Memory B cell (primary cell): ENCODE data around the gene GABRG3.

Experiments
- ATAC-seq: fragments of 150-1000 bp; cut with Tn5 transposase; 2 replicates; pipeline ENCODE4 v1.10.0; 2021; ENCODE audit warnings: low read depth, mild to moderate bottlenecking, moderate library complexity
- DNase-seq, 2 donors: peaks; one replicate each; pipeline ENCODE4 v3.0.0; 2022; ENCODE audit warnings: low spot score in 2 of 2
- H3K27ac Mint-ChIP-seq: one replicate; pipeline ENCODE4 v1.8.0; 2022; ENCODE audit warnings: mild to moderate bottlenecking, moderate library complexity, mixed read lengths
- H3K27me3 Mint-ChIP-seq: one replicate; pipeline ENCODE4 v1.8.0; 2022; ENCODE audit warnings: mixed read lengths
- H3K36me3 Mint-ChIP-seq: one replicate; pipeline ENCODE4 v1.8.0; 2022; ENCODE audit warnings: mild to moderate bottlenecking, mixed read lengths
- H3K4me1 Mint-ChIP-seq: one replicate; pipeline ENCODE4 v1.8.0; 2022; ENCODE audit warnings: mixed read lengths
- H3K4me3 Mint-ChIP-seq: one replicate; pipeline ENCODE4 v1.8.0; 2022; ENCODE audit warnings: mild to moderate bottlenecking, moderate library complexity, mixed read lengths
- H3K9me3 Mint-ChIP-seq: one replicate; pipeline ENCODE4 v1.8.0; 2022; ENCODE audit warnings: mixed read lengths

Gene GABRG3

GRCh38 chr15:26970712-26971210 is at the start of gene GABRG3:
Gene GABRG3, plus strand, starts transcription at chr15:26971181.
- H3K36me3 Mint-ChIP-seq: no peaks in the 10 kb centered on the region
- H3K4me1 Mint-ChIP-seq: no peaks in the 10 kb centered on the region

GRCh38 chr15:26921433-26921832 is 49.5 kb upstream of the GABRG3 start:
- Mint-ChIP-seq H3K36me3 (no peaks in the 10 kb centered on the region), H3K27ac (no peak overlapping the region), H3K9me3 (peaks cover 3% of the 10 kb centered on the region), H3K4me3 (no peak overlapping the region), H3K4me1 (no peaks in the 10 kb centered on the region), H3K27me3 (no peaks in the 10 kb centered on the region)
- no peak for DNase-seq
- ATAC-seq: no peak

More at GRCh38 chr15:26970712-26971210, at the start of gene GABRG3:
- ATAC-seq (no peak), DNase-seq (no peak)
- no peak within 1 kb of the TSS for H3K4me3 Mint-ChIP-seq
- H3K27ac Mint-ChIP-seq: no peak within 1 kb of the TSS
- H3K9me3 Mint-ChIP-seq: peaks cover 2% of the 10 kb centered on the region
- peaks cover 1% of the 10 kb centered on the region for H3K27me3 Mint-ChIP-seq

GRCh38 chr15:26926081-26926480 is 44.9 kb upstream of the GABRG3 start:
- DNase-seq: no peak

DNA sequence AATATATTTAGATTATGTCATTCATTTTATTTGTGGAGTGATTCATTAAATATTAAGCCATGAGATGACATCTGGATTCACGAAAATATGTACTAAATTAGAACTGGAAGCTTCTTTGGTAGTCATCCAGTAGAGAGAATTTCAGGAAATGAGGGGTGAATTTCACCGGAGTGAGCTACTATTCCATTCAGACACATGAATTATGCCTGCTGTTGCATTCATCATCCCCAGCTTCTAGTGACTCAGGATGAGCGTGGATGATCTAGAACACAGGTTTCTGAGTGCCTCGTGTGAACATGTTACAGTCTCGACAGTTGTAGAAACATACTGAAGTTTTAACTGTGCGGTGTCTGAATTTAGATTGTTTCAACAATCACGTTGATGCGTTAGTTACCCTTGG is 42.9 kb upstream of the GABRG3 start:
- Mint-ChIP-seq H3K4me3 (no peak overlapping the region), H3K27ac (no peak overlapping the region)

More at GRCh38 chr15:26926081-26926480, 44.9 kb upstream of the GABRG3 start:
- Mint-ChIP-seq H3K27me3 (no peaks in the 10 kb centered on the region), H3K36me3 (no peaks in the 10 kb centered on the region), H3K4me3 (no peak overlapping the region), H3K9me3 (peaks cover 3% of the 10 kb centered on the region), H3K4me1 (no peaks in the 10 kb centered on the region), H3K27ac (no peak overlapping the region)
- ATAC-seq: no peak

GRCh38 chr15:26929588-26929987 is 41.4 kb upstream of the GABRG3 start:
- no peak overlapping the region for H3K4me3 Mint-ChIP-seq
- no peak for DNase-seq
- H3K27ac Mint-ChIP-seq: no peak overlapping the region
- no peaks in the 10 kb centered on the region for H3K36me3 Mint-ChIP-seq
- no peaks in the 10 kb centered on the region for H3K4me1 Mint-ChIP-seq
- no peak for ATAC-seq
- no peaks in the 10 kb centered on the region for H3K27me3 Mint-ChIP-seq
- peaks cover 2% of the 10 kb centered on the region for H3K9me3 Mint-ChIP-seq

More for the DNA sequence above, 42.9 kb upstream of the GABRG3 start:
- no peak for DNase-seq
- Mint-ChIP-seq H3K4me1 (no peaks in the 10 kb centered on the region), H3K36me3 (no peaks in the 10 kb centered on the region), H3K9me3 (no peaks in the 10 kb centered on the region), H3K27me3 (no peaks in the 10 kb centered on the region)
- no peak for ATAC-seq

- H3K36me3 Mint-ChIP-seq: no peaks in the 10 kb centered on the region
- no peak overlapping the region for H3K27ac Mint-ChIP-seq
- DNase-seq (no peak), ATAC-seq (no peak)
- no peak overlapping the region for H3K4me3 Mint-ChIP-seq
- H3K27me3 Mint-ChIP-seq: no peaks in the 10 kb centered on the region
- H3K9me3 Mint-ChIP-seq: peaks cover 11% of the 10 kb centered on the region
- no peaks in the 10 kb centered on the region for H3K4me1 Mint-ChIP-seq
Observed at GRCh38 chr15:26934848-26935247, 36.1 kb upstream of the GABRG3 start.

DNA sequence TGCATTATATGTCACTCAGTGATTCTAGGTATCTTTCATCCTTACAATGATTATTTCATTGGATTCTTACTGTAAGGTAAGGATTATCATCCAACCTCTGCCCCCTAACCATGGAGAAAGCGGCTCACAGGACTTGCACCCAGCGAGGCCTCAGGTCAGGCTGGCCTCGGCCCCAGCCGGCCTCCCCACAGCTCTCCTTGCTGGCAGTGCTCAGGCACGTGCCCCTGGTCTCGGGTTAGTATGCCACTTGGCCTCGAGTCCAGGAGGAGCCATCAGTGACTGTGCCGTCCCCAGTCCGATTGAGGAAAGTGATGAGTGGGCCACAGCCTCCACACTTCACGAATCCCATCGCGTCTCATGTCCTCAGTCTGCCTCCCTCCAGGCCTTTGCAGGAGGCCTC is 35.7 kb upstream of the GABRG3 start:
- Mint-ChIP-seq H3K9me3 (peaks cover 11% of the 10 kb centered on the region), H3K27ac (no peak overlapping the region), H3K36me3 (no peaks in the 10 kb centered on the region), H3K4me1 (no peaks in the 10 kb centered on the region), H3K27me3 (no peaks in the 10 kb centered on the region), H3K4me3 (no peak overlapping the region)
- ATAC-seq: no peak
- no peak for DNase-seq

- Mint-ChIP-seq H3K27ac (no peak overlapping the region), H3K4me1 (no peaks in the 10 kb centered on the region), H3K36me3 (no peaks in the 10 kb centered on the region), H3K27me3 (no peaks in the 10 kb centered on the region), H3K9me3 (peaks cover 11% of the 10 kb centered on the region), H3K4me3 (no peak overlapping the region)
- DNase-seq (no peak), ATAC-seq (no peak)
Observed at GRCh38 chr15:26936502-26936901, 34.5 kb upstream of the GABRG3 start.

DNA sequence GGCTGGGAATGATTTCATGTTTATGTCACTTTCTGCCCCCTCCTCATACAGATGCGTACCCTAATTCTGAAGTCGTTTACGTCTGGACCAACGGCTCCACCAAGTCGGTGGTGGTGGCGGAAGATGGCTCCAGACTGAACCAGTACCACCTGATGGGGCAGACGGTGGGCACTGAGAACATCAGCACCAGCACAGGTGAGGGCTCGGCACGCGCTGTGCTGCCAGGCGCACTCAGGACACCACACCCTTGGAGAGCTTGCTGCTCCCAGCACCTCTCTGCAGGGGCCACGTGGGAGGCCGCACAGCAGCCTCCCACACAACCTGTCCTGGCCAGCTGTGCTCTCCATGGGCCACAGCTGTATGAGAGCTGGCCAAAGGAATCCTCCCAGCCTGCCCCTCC is 33.8 kb upstream of the GABRG3 start:
- DNase-seq: no peak
- H3K9me3 Mint-ChIP-seq: peaks cover 11% of the 10 kb centered on the region
- H3K27me3 Mint-ChIP-seq: no peaks in the 10 kb centered on the region
- no peaks in the 10 kb centered on the region for H3K4me1 Mint-ChIP-seq
- no peak for ATAC-seq
- no peak overlapping the region for H3K27ac Mint-ChIP-seq
- no peak overlapping the region for H3K4me3 Mint-ChIP-seq
- H3K36me3 Mint-ChIP-seq: no peaks in the 10 kb centered on the region

DNA sequence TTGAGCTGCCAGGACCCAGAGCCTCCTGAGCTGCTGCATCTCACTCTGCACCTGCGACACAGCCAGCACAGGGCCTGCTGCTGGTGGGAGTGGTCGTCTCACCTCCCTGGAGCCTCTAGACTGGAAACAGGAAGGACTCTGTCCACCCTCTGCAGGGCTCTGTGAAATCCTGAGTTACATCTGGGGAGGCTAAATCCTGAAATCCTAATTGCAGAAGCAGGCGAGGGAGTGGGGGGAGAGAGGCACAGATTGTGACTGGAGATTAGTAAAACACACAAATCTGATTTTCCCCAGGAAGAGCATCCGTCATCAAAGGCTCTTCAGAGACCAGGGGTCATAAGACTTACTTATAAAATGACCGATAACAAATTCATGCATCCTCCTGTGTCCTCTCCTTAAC is 31.6 kb upstream of the GABRG3 start:
- ATAC-seq (no peak), DNase-seq (no peak)
- Mint-ChIP-seq H3K4me1 (no peaks in the 10 kb centered on the region), H3K9me3 (peaks cover 10% of the 10 kb centered on the region), H3K27ac (no peak overlapping the region), H3K27me3 (no peaks in the 10 kb centered on the region), H3K36me3 (no peaks in the 10 kb centered on the region), H3K4me3 (no peak overlapping the region)

DNA sequence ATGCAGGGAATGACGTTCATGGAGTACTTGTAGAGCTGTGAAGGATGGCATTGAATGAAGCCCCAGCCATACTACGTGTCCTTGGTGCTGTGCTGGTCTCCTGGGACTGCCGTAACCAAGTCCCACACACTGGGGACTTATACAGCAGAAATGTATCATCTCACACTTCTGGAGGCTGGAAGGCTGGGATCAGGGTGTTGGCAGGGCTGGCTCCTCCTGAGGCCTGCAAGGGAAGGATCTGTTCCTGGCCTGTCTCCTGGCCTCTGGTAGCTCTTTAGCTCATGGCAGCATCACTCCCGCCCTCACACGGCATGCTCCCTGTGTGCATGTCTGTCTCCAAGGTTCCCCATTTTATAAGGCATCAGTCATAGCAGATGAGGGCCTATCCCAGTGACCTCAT is 29.5 kb upstream of the GABRG3 start:
- H3K9me3 Mint-ChIP-seq: peaks cover 5% of the 10 kb centered on the region
- H3K4me1 Mint-ChIP-seq: no peaks in the 10 kb centered on the region
- H3K27me3 Mint-ChIP-seq: no peaks in the 10 kb centered on the region
- ATAC-seq: no peak
- no peak for DNase-seq
- no peak overlapping the region for H3K27ac Mint-ChIP-seq
- no peak overlapping the region for H3K4me3 Mint-ChIP-seq
- no peaks in the 10 kb centered on the region for H3K36me3 Mint-ChIP-seq

- Mint-ChIP-seq H3K4me1 (no peaks in the 10 kb centered on the region), H3K36me3 (no peaks in the 10 kb centered on the region)
- DNase-seq: no peak
Observed at GRCh38 chr15:26943866-26944265, 27.1 kb upstream of the GABRG3 start.

DNA sequence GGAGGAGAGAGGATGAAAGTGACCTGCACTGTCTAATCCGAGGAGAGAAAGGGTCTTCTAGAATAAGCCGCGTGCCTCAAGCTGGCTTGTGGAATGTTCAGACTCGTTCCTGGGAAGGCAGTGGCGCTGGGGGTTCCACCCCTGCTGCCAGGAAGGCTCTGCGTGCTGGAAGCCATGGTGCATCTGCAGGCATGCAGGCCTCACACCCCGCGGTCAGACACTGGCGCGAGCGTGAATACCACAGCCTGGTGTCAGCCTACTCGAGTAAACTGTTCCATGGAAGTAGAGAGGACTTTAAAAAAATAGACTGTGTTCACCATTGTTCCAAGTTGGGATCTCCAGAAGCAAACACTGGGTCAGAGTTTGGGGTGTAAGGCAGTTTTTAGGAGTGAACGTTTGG is 25.9 kb upstream of the GABRG3 start:
- DNase-seq: no peak
- no peaks in the 10 kb centered on the region for H3K4me1 Mint-ChIP-seq
- no peak for ATAC-seq
- peaks cover 7% of the 10 kb centered on the region for H3K9me3 Mint-ChIP-seq
- no peaks in the 10 kb centered on the region for H3K36me3 Mint-ChIP-seq
- no peaks in the 10 kb centered on the region for H3K27me3 Mint-ChIP-seq
- H3K4me3 Mint-ChIP-seq: no peak overlapping the region
- H3K27ac Mint-ChIP-seq: no peak overlapping the region

More at GRCh38 chr15:26943866-26944265, 27.1 kb upstream of the GABRG3 start:
- Mint-ChIP-seq H3K9me3 (peaks cover 9% of the 10 kb centered on the region), H3K4me3 (no peak overlapping the region), H3K27me3 (no peaks in the 10 kb centered on the region), H3K27ac (no peak overlapping the region)
- no peak for ATAC-seq

DNA sequence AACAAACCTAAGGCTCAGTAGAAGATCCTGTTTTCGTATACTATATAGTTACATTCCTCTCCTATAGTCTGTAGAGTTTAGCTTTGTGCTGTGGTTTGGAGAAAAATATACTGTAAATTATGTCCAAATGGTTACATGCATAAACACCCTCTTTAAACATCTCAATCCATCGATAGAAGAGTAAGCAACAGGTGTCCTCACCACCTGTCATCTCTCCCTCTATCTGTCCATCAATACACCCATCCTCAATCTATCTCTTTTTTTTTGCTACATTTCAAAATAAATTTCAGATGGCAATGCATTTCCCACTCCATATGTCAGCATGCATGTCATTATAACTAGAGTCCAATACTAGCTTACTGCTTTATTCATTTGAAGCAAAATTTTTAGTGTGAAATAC is 21.0 kb upstream of the GABRG3 start:
- no peak for ATAC-seq
- Mint-ChIP-seq H3K36me3 (no peaks in the 10 kb centered on the region), H3K4me1 (no peaks in the 10 kb centered on the region), H3K9me3 (peaks cover 17% of the 10 kb centered on the region), H3K27me3 (peaks cover 1% of the 10 kb centered on the region), H3K4me3 (no peak overlapping the region), H3K27ac (no peak overlapping the region)
- no peak for DNase-seq

DNA sequence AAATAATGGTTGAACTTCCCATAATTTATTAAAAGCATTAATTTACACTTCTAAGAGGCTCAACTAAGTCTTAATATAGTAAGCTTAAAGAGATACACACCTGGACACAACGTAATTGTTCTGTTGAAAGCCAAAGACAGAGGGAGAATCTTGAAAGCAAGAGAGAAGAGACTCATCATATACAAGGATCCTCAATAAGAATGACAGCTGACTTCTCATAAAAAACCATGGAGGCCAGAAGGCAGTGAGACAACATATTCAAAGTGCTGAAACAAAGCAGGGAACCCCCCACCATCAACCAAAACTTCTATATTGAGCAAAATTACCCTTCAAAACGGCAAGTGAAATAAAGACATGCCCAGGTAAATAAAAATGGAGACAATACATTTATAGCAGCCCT is 16.6 kb upstream of the GABRG3 start:
- ATAC-seq: no peak
- H3K9me3 Mint-ChIP-seq: peaks cover 15% of the 10 kb centered on the region
- no peaks in the 10 kb centered on the region for H3K4me1 Mint-ChIP-seq
- DNase-seq: no peak
- no peak overlapping the region for H3K4me3 Mint-ChIP-seq
- no peaks in the 10 kb centered on the region for H3K36me3 Mint-ChIP-seq
- H3K27ac Mint-ChIP-seq: no peak overlapping the region
- peaks cover 1% of the 10 kb centered on the region for H3K27me3 Mint-ChIP-seq
